NT2/D1 (cell line): ENCODE results near the gene THAP2.

Experiments
- YY1 ChIP-seq: IDR thresholded peaks from 2 replicates; pipeline ENCODE4 v1.6.1; 2011; ENCODE audit not compliant: insufficient read length, insufficient read depth
- ZNF274 ChIP-seq: IDR thresholded peaks from 2 replicates; pipeline ENCODE4 v1.6.1; 2011; ENCODE audit warnings: mild to moderate bottlenecking, low read depth, low read length

- TF ChIP-seq YY1 (no peak), ZNF274 (no peak)
Observed at GRCh38 chr12:71645268-71645667, 18.8 kb upstream of the THAP2 start.
